Measurements from ENCODE around the gene ATG9B.

ATG9B gene

DNA sequence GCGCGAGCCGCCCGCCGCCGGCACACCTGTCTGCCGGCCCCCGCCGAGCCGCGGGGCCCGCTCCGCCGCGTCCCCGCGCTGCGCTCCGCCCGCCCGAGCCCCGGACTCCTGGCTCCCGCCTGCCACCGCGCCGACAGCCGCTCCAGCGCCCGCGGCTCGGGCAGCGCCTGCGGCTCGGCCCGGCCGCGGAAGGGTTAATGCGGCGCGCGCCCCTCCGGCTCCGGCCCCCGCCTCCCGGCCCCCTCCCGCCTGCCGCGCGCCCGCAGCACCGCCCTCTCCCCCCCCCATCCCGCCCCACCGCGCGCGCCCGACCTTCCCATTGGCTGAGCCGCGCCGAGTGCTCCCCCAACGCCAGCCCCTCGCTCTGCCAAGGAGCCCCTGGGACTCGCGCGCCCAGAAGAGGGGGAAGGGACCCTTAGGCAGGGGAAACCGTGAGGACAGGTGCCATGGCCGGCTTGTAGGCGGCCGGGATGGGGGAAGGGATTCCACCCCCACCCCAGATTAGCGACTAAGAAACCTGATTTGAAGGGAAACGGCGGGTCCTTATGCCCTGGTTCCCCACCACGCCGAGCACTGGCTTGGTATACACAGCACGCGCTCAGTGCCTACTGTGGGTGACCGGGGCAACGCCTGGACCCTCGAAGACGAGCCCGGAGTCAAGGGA lies 46.0 kb downstream of the ATG9B start, which contains the start of gene KCNH2:
TSS of gene KCNH2 (minus strand) at position 196 of the 664 bp plus-strand sequence. CDS start 408 bp downstream, outside the sequence.
- DNase-seq (ENCODE audit: low spot score): peak; percentile 86

GRCh38 chr7:150977382-150978125 lies 46.7 kb downstream of the ATG9B start:
- no peak for DNase-seq (ENCODE audit: low spot score)

DNA sequence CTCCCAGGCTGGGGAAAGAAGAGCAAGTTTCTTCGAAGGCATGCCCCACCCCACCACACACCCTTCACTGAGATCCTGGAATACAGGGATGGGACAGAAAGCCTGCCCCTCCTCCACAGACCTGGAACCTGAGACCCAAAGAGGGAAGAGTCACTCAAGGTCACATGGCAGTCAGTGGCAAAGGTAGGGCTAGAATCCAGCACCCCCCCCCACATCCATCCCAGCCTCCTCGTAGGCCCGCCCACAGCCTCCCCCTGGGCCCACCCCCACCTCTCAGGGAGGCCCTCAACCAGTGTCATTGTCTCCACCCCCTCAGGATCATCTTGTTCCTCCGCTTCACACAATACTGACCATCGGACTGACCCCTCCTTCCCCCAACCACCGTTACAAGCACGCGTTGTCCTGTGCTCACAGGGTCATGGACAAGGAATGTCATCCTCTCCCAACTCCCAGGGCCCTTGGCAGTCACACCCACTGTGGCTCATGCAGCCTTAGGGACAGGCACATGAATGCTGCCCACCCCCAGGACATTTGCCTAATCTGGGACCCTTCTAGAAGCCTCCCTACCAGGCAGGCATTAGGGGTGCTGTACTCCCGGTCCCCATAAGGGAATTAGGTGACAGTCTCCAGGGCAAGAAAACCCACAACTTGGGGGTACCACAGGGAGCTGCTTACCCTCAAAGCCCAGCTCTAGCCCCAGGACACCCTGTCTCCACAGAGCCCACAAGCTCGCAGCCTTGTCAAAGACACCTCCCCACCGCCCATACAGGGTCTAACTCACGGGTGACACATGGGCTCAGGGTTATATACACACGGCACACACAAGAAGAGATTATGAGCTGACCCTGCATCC lies 47.5 kb downstream of the ATG9B start:
- DNase-seq (ENCODE audit: low spot score): no peak

DNA sequence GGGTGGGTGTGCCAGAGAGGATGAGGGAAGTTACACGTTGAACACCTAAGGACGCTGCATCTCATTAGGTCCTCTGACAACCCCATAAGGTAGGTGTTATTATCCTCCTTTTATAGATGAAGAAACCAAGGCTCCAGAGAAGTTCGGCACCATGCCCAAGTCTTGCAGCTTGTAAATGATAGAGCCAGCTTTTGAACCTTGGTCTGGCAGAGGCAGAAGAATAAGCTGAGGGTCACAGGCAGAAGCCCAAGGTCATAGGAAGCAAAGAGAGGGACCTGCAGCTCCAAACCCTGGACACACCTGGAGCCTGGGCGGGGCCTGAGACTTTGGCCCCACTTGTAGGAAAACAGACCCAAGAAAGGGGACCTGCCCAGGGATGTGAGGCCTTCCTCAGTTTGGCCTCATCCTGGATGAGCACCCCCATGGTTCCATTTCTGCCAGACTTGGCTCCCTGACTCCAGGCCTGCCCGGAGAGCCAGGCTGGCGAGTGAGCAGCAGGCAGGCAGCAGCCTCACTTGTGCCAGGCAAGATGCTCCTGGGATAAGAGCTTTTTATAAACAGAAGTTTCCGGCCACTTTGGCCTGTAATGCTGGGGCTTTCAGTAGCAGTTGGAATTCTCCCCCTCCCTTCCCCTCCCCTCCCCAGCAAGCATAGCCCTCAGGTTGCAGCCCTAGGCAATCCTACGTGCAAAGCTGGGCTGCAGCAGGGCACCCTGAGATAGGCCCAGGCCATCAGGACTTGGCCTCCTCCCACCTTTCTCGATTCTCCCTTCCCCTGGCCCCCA lies 48.6 kb downstream of the ATG9B start:
- no peak for DNase-seq (ENCODE audit: low spot score)

- DNase-seq (ENCODE audit: low spot score): peak; percentile 61
Observed at GRCh38 chr7:150974468-150975391, 49.6 kb downstream of the ATG9B start.

DNA sequence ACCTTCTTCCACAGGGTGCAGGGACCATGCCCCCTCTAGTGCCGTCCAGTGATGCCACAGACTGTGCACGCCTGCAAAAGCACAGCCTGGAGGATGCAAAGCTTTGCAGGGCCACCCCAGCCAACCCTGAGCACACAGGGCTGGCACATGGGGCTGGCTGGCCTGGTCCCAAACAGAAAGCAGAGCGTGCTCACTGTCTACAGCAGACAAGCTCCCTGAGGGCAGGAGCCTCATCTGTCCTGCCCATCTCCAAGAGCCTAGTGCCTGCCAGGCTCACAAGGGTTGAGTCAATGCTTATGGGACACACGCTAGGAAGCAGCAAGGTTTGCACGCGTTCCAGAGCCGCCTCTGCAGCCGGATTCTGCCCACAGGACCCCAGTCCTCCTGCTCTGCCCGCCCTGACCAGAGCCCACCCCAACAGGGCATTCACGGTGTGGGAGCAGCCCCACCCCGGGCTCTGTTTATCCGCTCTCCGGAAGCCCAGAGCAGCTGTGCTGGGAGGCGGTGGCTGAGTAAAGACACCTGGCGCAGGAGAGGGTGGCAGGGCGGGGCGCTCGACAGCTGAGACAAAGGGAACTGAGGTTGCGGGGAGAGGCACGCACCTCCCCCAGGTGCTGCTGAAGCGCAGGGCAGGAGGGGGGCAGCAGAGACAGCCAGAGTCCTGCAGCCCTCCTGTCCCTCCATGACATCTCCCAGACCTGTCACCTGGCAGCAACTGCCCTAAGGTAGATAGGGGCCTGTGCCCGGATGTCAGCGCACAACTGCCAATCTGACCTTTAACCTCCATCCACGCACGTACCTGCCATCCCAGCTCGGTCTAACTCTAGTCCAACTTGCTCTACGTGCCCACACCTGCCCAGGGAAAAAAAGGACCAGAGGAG lies 50.5 kb downstream of the ATG9B start:
- no peak for DNase-seq (ENCODE audit: low spot score)

GRCh38 chr7:150972741-150973140 lies 51.6 kb downstream of the ATG9B start:
- no peak for DNase-seq (ENCODE audit: low spot score)

- no peak for DNase-seq (ENCODE audit: low spot score)
Observed at GRCh38 chr7:150972023-150972468, 52.2 kb downstream of the ATG9B start.

DNA sequence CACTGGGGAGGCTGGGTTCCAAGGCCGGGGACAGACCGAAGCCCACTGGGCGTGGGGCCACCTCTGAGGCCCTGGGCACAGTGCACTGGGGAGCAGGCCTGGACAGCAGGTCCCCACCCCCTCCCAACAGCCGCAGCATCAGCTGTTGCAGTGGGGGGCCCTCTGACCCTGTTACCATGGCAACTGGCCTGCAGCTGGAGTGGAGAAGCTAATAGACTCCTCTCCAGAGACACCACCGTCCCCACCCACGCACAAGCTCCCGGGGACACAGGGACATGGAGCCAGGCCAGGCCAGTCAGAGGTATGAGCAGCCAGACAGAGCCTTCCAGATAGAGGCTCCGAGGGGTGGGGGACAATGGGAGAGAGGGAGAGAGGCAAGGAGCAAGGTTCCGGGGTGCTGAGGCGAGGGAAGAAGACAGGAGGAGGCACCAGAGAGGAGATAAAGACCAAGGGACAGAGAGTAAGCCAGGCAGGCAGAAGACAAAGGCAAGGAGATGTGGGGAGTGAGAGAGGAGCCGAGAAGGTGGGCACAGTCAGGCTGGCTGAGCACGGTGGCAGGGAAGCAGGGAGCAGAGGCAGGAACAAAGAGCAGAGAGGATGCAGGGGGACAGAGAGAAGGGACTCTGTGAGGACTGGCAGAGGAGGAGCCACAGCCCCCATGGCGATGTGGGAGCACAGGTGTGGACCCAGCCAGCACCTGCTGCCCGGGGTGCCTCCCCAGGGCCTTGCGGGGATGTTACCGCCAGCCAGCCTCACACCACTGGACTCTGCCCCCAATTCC lies 52.9 kb downstream of the ATG9B start:
- no peak for DNase-seq (ENCODE audit: low spot score)

DNA sequence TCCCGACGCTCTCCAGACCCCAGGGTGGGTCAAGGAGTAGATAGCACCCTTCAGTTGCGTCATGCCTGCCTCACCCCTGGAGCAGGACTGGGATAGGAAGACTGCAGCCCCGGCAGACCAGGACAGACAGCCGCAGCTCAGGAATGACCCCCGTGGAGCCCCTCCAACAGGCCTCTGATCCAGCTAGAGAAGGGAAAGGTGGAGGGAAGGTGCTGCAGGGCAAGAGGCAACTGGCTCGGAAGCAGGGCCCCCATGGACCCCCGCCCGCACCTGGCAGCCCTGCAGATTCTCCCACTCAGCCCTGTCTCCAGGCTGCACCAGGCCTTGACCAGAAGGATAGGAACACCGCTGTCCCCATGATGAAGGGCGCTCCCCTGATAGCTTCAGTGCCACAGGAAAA lies 53.9 kb downstream of the ATG9B start:
- no peak for DNase-seq (ENCODE audit: low spot score)

DNA sequence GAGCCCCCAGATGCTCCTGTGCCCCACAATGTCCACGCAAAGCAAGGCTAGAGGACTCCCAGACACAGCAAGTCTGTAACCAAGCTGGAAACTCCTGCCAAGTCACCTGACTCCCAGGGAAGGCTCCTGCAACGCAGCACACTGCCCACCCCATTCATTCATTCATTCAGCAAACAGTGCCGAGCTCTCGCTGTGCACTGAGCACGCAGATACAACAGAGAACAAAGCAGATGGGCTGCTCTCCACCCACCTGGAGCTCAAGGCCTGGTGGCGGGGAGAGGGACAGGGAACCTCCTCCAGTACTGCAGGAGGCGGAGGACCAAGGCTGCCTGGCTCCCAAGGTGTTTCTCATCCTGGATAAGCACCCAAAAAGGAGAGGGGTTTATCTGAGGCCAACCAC lies 54.8 kb downstream of the ATG9B start:
- no peak for DNase-seq (ENCODE audit: low spot score)

GRCh38 chr7:150968734-150969372 lies 55.4 kb downstream of the ATG9B start:
- DNase-seq (ENCODE audit: low spot score): no peak

DNA sequence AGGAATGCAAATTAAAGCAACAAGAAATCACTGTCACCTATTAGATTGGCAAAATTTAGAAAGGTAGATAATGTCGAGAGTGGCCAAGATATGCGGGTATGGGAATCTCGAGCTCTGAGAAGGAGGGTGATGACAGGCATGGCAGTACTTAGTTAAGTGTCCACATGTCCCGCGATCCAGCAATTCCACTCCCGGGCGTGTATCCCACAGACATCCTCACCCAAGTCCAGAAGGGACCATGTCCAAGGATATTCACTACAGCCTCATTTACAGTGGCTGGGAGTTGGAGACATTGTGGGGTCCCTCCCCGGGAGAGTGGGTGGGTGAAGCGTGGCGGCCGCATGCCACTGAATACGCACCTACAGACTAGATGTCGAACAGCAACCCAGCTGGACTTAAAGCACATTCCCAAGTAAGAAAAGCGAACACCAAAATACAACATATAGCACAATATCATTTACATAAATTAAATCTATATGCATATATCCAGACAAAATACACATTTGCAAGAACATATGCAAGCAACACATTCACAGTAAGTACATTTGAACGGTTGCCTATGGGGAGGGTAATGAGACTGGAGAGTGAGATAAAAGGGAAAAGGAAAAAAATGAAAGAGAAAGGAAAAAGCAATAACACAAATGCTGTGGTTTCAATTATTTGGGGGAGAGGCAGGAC lies 56.1 kb downstream of the ATG9B start:
- DNase-seq (ENCODE audit: low spot score): no peak

- DNase-seq (ENCODE audit: low spot score): no peak
Observed at GRCh38 chr7:150967349-150967748, 56.9 kb downstream of the ATG9B start.

DNA sequence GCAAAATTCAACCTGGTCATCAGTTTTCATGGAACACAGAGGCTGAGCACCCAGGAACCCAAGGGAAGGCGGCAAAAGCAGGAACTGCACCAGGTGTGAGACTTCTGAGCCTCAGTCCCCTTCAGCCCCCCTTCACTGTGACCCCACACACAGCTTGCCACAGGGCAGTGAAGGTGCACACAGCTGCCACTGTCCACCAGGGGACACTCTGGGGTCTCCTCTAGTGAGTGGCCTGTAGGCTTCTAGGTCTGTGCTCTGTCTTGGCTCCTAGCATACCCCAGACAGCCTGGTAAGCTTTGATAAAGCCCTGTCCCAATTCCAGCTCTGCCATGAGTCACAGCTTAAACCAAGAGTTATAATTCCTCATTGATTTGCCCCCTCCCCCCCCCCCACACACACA lies 58.3 kb downstream of the ATG9B start:
- peak; percentile 75 for DNase-seq (ENCODE audit: low spot score)

- DNase-seq (ENCODE audit: low spot score): no peak
Observed at GRCh38 chr7:150965273-150965830, 58.9 kb downstream of the ATG9B start.
